IMR-90 (cell line): ENCODE data around the gene EFCAB8. TPM values are rescaled to one million over a fixed set of nuclear protein-coding genes. Genes with fewer than 3 reads are reported as not detected.

ENCODE experiments used
- ATAC-seq: fragments of 200-7000 bp; cut with Tn5 transposase; 2 replicates; pipeline ENCODE4 v1.9.1; 2020; ENCODE audit warnings: low read depth, mild to moderate bottlenecking, moderate library complexity
- BruUV-seq: library from RNA; stranded (reverse); fragments of 400-500 nt; replicated peaks from 2 replicates; lab custom pipeline; 2021; lab: Mats Ljungman, UMichigan
- CTCF ChIA-PET: fragments of 300-600 bp; formaldehyde crosslinking; extraction: SDS; loops from one replicate; lab custom pipeline; 2021; ENCODE audit warnings: antibody characterized with exemption; lab: Yijun Ruan, JAX
- POLR2A ChIA-PET: fragments of 300-600 bp; sonication (Branson Sonifier 250); formaldehyde crosslinking; loops from one replicate; lab custom pipeline; 2022; ENCODE audit warnings: antibody characterized with exemption; ENCODE audit not compliant: unreplicated experiment; lab: Charles Lee
- DNase-seq: peaks from one replicate; pipeline ENCODE4 v3.0.0; 2013
- H2AFZ ChIP-seq: replicated peaks from 2 replicates; pipeline ENCODE3; 2013; ENCODE audit warnings: low read length, mild to moderate bottlenecking; ENCODE audit not compliant: poor library complexity
- H2AK5ac ChIP-seq: 2 replicates; pipeline ENCODE4 v1.6.1; 2013; ENCODE audit warnings: low read depth, low read length, inconsistent platforms
- H2AK9ac ChIP-seq: replicated peaks from 2 replicates; pipeline ENCODE3; 2013; ENCODE audit warnings: mild to moderate bottlenecking, low read depth, low read length, moderate library complexity; ENCODE audit not compliant: poor library complexity
- H2BK120ac ChIP-seq: 2 replicates; pipeline ENCODE4 v1.6.1; 2013; ENCODE audit warnings: low read depth, low read length, inconsistent platforms
- H2BK15ac ChIP-seq: 3 replicates; pipeline ENCODE4 v1.6.1; 2013; ENCODE audit warnings: low read depth, low read length, inconsistent platforms
- H2BK20ac ChIP-seq: 2 replicates; pipeline ENCODE4 v1.6.1; 2013; ENCODE audit warnings: low read depth, mild to moderate bottlenecking, inconsistent platforms, low read length, moderate library complexity
- H2BK5ac ChIP-seq: 2 replicates; pipeline ENCODE4 v1.6.1; 2013; ENCODE audit warnings: mild to moderate bottlenecking, low read depth, low read length, inconsistent platforms; ENCODE audit not compliant: poor library complexity, severe bottlenecking
- H3K14ac ChIP-seq: replicated peaks from 2 replicates; pipeline ENCODE4 v1.6.1; 2013; ENCODE audit warnings: low read depth, low read length, inconsistent platforms
- H3K18ac ChIP-seq: 2 replicates; pipeline ENCODE4 v1.6.1; 2013; ENCODE audit warnings: low read depth, low read length, control low read depth
- H3K23ac ChIP-seq: 2 replicates; pipeline ENCODE4 v1.6.1; 2013; ENCODE audit warnings: low read depth, low read length, inconsistent platforms
- H3K27ac ChIP-seq: 2 replicates; pipeline ENCODE4 v1.5.1; 2013; ENCODE audit warnings: mild to moderate bottlenecking, control low read depth, low read length; ENCODE audit not compliant: insufficient read depth
- H3K27me3 ChIP-seq: 2 replicates; pipeline ENCODE4 v1.6.1; 2013; ENCODE audit warnings: low read length; ENCODE audit not compliant: control insufficient read depth, insufficient read depth
- H3K36me3 ChIP-seq: 2 replicates; pipeline ENCODE4 v1.6.1; 2013; ENCODE audit warnings: low read length, mixed read lengths; ENCODE audit not compliant: control insufficient read depth, insufficient read depth
- H3K4ac ChIP-seq: 2 replicates; pipeline ENCODE4 v1.6.1; 2013; ENCODE audit warnings: low read depth, low read length, inconsistent platforms
- H3K4me1 ChIP-seq: 2 replicates; pipeline ENCODE4 v1.6.1; 2013; ENCODE audit warnings: low read length, mixed read lengths; ENCODE audit not compliant: control insufficient read depth, insufficient read depth
- H3K4me2 ChIP-seq: 2 replicates; pipeline ENCODE4 v1.6.1; 2013; ENCODE audit warnings: low read depth, mild to moderate bottlenecking, control low read depth, low read length, moderate library complexity
- H3K4me3 ChIP-seq: 2 replicates; pipeline ENCODE4 v1.5.1; 2013; ENCODE audit warnings: low read depth, mild to moderate bottlenecking, control low read depth, low read length, moderate library complexity; ENCODE audit not compliant: insufficient read depth
- H3K56ac ChIP-seq: 2 replicates; pipeline ENCODE4 v1.6.1; 2013; ENCODE audit warnings: low read length, inconsistent platforms; ENCODE audit not compliant: insufficient read depth; ENCODE audit errors: extremely low read depth
- H3K79me1 ChIP-seq, 2 experiments: 2 replicates each; pipeline ENCODE4 v1.6.1; 2013; ENCODE audit warnings: low read length in 2 of 2, inconsistent platforms in 1 of 2, low read depth in 1 of 2
- H3K9ac ChIP-seq: 2 replicates; pipeline ENCODE4 v1.6.1; 2013; ENCODE audit warnings: low read depth, low read length, control low read depth
- H3K9me1 ChIP-seq: 2 replicates; pipeline ENCODE4 v1.6.1; 2013; ENCODE audit warnings: low read length, inconsistent platforms; ENCODE audit not compliant: insufficient read depth
- H3K9me3 ChIP-seq: 2 replicates; pipeline ENCODE4 v1.6.1; 2013; ENCODE audit warnings: low read length; ENCODE audit not compliant: control insufficient read depth, insufficient read depth
- H4K20me1 ChIP-seq: 2 replicates; pipeline ENCODE4 v1.6.1; 2013; ENCODE audit warnings: low read length, inconsistent platforms; ENCODE audit not compliant: insufficient read depth
- H4K5ac ChIP-seq: 2 replicates; pipeline ENCODE4 v1.6.1; 2013; ENCODE audit warnings: mild to moderate bottlenecking, low read depth, low read length, control low read depth
- H4K8ac ChIP-seq, 2 experiments: 2 replicates each; pipeline ENCODE4 v1.6.1; 2013; ENCODE audit warnings: low read depth in 2 of 2, low read length in 2 of 2, control low read depth in 1 of 2, inconsistent platforms in 1 of 2
- H4K91ac ChIP-seq: 2 replicates; pipeline ENCODE4 v1.6.1; 2013; ENCODE audit warnings: low read depth, low read length, inconsistent platforms; ENCODE audit not compliant: insufficient read depth
- BHLHE40 ChIP-seq: fragments of 150-350 bp; IDR thresholded peaks from 2 replicates; pipeline ENCODE4 v1.6.1; 2016; ENCODE audit warnings: mild to moderate bottlenecking, low read depth, low read length
- CHD1 ChIP-seq: IDR thresholded peaks from 2 replicates; pipeline ENCODE4 v1.6.1; 2012; ENCODE audit warnings: low read depth, low read length, improper control_type of control experiment
- MAFK ChIP-seq: IDR thresholded peaks from 2 replicates; pipeline ENCODE4 v1.6.1; 2012; ENCODE audit warnings: low read depth, low read length, improper control_type of control experiment
- MAZ ChIP-seq: IDR thresholded peaks from 2 replicates; pipeline ENCODE4 v1.6.1; 2012; ENCODE audit warnings: low read depth, mild to moderate bottlenecking, low read length, improper control_type of control experiment, moderate library complexity, borderline replicate concordance
- MXI1 ChIP-seq: IDR thresholded peaks from 2 replicates; pipeline ENCODE4 v1.6.1; 2012; ENCODE audit warnings: low read depth, mild to moderate bottlenecking, low read length, moderate library complexity, borderline replicate concordance
- NFE2L2 ChIP-seq: fragments of 150-350 bp; IDR thresholded peaks from 2 replicates; pipeline ENCODE4 v1.6.1; 2016; ENCODE audit warnings: low read depth, mild to moderate bottlenecking, low read length
- POLR2A ChIP-seq: IDR thresholded peaks from 2 replicates; pipeline ENCODE4 v1.6.1; 2012; ENCODE audit warnings: mild to moderate bottlenecking, low read depth, low read length
- RAD21 ChIP-seq: IDR thresholded peaks from 2 replicates; pipeline ENCODE4 v1.6.1; 2012; ENCODE audit warnings: low read length, improper control_type of control experiment
- RCOR1 ChIP-seq: IDR thresholded peaks from 2 replicates; pipeline ENCODE4 v1.6.1; 2012; ENCODE audit warnings: mild to moderate bottlenecking, low read length, improper control_type of control experiment; ENCODE audit not compliant: insufficient replicate concordance
- SMC3 ChIP-seq: fragments of 150-350 bp; IDR thresholded peaks from 2 replicates; pipeline ENCODE4 v1.6.1; 2016; ENCODE audit warnings: low read depth, mild to moderate bottlenecking, antibody characterized with exemption, low read length, moderate library complexity
- WGBS, 2 experiments: methylation state at CpG; one replicate each; pipeline versions ENCODE4 v1.1.5 to v1.1.7; 2013; ENCODE audit warnings: missing lambda C conversion rate in 2 of 2; ENCODE audit not compliant: insufficient read length in 1 of 2; ENCODE audit errors: extremely low coverage in 2 of 2; 5-methylcytosine and 5-hydroxymethylcytosine counted together
- dilution Hi-C: fragments of 300-500 bp; cut with HindIII; formaldehyde crosslinking; loops from one replicate; pipeline ENCODE4 v1.14.3; 2018; ENCODE audit warnings: low sequenced_read_pairs; ENCODE audit not compliant: unreplicated experiment
- in situ Hi-C: fragments of 300-500 bp; cut with MboI; formaldehyde crosslinking; loops from 3 replicates; pipeline ENCODE4 v1.14.3; 2019; ENCODE audit warnings: low sequenced_read_pairs, inconsistent platforms, mixed read lengths
- intact Hi-C: fragments of 100-400 bp; cut with micrococcal nuclease; formaldehyde crosslinking; loops from 2 replicates; pipeline ENCODE4 v1.10.0; 2022
- polyA plus RNA-seq, 3 experiments: library from polyadenylated mRNA; depleted of rRNA; stranded (reverse); fragments of >200 nt; gene quantifications; 2 replicates each; pipeline ENCODE4 v1.2.3, GENCODE V29; 2012; ENCODE audit warnings: low replicate concordance in 1 of 3
- total RNA-seq: library from RNA; depleted of rRNA; stranded (reverse); fragments of >200 nt; gene quantifications from 2 replicates; pipeline ENCODE4 v1.2.3, GENCODE V29; 2012
- TF ChIP-seq, protein P1 (sequence below): fragments of 150-350 bp; IDR thresholded peaks from 2 replicates; pipeline ENCODE4 v1.6.1; 2017; ENCODE audit warnings: mild to moderate bottlenecking, antibody characterized with exemption, low read length, low read depth
- TF ChIP-seq, protein P2 (sequence below): conservative IDR thresholded peaks from 2 replicates; pipeline ENCODE4 v1.5.1; 2012; ENCODE audit warnings: mild to moderate bottlenecking, low read depth, low read length, improper control_type of control experiment
- TF ChIP-seq, protein P3 (sequence below): fragments of 150-350 bp; IDR thresholded peaks from 2 replicates; pipeline ENCODE4 v1.6.1; 2016; ENCODE audit warnings: low read depth, mild to moderate bottlenecking, low read length, moderate library complexity, borderline replicate concordance

Gene EFCAB8
- total and polyA plus RNA-seq, 2 of the 4 experiments (the other 2 are of a cell fraction) = not detected

DNA sequence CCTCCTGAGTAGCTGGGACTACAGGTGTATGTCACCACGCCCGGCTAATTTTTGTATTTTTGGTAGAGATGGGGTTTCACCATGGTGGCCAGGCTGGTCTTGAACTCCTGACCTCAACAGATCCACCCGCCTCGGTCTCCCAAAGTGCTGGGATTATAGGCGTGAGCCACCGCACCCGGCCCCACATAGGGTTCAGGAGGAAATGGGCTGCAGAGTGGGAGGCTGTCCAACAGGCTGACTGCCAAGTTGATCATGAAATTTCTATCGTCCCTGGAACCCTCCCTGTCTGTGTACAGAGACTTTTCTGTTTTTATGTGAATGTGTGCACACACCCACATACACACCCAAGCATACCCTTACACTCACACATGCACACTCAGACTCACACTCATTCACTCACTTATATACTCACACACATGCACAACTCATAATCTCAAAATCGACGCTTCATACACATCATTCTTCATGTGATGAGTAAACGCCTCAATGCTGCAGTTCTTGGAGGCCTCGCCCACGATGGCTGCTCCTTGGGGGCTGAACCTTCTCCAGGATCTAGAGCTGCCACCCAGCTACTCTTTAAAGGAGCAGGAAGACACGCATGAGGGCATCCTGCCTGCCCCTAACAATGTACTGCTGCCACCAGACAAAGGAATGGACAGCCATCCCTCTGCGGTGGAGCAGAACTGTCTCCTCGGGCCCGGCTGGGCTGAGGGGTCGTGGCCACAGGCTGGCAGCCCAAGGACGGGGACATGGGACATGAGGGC, 109.9 kb downstream of the EFCAB8 start:
- Histone ChIP-seq H4K8ac (no peak overlapping the region), H2AK9ac (no peak overlapping the region), H2BK5ac (no peak overlapping the region), H3K9ac (no peak overlapping the region), H2AK5ac (no peak overlapping the region), H3K18ac (no peak overlapping the region), H2AFZ (no peak overlapping the region), H2BK120ac (no peak overlapping the region), H3K4me2 (no peak overlapping the region), H3K23ac (no peak overlapping the region), H2BK15ac (no peak overlapping the region), H3K79me1 (no peaks in the 10 kb centered on the region), H3K27ac (no peak overlapping the region), H3K9me1 (no peaks in the 10 kb centered on the region), H3K14ac (no peak overlapping the region), H3K4ac (no peak overlapping the region), H3K56ac (no peak overlapping the region), H3K9me3 (no peaks in the 10 kb centered on the region), H4K20me1 (no peaks in the 10 kb centered on the region), H3K36me3 (no peaks in the 10 kb centered on the region), H4K91ac (no peak overlapping the region), H3K4me3 (no peak overlapping the region), H2BK20ac (no peak overlapping the region), H3K4me1 (no peaks in the 10 kb centered on the region), H3K27me3 (peaks cover 14% of the 10 kb centered on the region), H4K5ac (no peak overlapping the region)
- intact Hi-C loops (no loop called here), in situ Hi-C loops (no loop called here), dilution Hi-C loops (no loop called here)
- ChIA-PET POLR2A (no interaction called here), CTCF (no interaction called here)
- DNase-seq (no peak), ATAC-seq (no peak)
- TF ChIP-seq, protein P1, sequence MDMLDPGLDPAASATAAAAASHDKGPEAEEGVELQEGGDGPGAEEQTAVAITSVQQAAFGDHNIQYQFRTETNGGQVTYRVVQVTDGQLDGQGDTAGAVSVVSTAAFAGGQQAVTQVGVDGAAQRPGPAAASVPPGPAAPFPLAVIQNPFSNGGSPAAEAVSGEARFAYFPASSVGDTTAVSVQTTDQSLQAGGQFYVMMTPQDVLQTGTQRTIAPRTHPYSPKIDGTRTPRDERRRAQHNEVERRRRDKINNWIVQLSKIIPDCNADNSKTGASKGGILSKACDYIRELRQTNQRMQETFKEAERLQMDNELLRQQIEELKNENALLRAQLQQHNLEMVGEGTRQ = no peak
- no peak for TF ChIP-seq RCOR1
- TF ChIP-seq CHD1 = no peak
- TF ChIP-seq POLR2A = no peak
- TF ChIP-seq RAD21 = no peak
- TF ChIP-seq MAZ = no peak
- TF ChIP-seq NFE2L2 = no peak
- TF ChIP-seq, protein P2, sequence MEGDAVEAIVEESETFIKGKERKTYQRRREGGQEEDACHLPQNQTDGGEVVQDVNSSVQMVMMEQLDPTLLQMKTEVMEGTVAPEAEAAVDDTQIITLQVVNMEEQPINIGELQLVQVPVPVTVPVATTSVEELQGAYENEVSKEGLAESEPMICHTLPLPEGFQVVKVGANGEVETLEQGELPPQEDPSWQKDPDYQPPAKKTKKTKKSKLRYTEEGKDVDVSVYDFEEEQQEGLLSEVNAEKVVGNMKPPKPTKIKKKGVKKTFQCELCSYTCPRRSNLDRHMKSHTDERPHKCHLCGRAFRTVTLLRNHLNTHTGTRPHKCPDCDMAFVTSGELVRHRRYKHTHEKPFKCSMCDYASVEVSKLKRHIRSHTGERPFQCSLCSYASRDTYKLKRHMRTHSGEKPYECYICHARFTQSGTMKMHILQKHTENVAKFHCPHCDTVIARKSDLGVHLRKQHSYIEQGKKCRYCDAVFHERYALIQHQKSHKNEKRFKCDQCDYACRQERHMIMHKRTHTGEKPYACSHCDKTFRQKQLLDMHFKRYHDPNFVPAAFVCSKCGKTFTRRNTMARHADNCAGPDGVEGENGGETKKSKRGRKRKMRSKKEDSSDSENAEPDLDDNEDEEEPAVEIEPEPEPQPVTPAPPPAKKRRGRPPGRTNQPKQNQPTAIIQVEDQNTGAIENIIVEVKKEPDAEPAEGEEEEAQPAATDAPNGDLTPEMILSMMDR = no peak
- no peak for TF ChIP-seq MXI1
- TF ChIP-seq, protein P3, sequence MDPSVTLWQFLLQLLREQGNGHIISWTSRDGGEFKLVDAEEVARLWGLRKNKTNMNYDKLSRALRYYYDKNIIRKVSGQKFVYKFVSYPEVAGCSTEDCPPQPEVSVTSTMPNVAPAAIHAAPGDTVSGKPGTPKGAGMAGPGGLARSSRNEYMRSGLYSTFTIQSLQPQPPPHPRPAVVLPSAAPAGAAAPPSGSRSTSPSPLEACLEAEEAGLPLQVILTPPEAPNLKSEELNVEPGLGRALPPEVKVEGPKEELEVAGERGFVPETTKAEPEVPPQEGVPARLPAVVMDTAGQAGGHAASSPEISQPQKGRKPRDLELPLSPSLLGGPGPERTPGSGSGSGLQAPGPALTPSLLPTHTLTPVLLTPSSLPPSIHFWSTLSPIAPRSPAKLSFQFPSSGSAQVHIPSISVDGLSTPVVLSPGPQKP = no peak
- TF ChIP-seq SMC3 = no peak
- TF ChIP-seq BHLHE40 = no peak
- no peak for TF ChIP-seq MAFK
- BruUV-seq = no TSS peak
- WGBS, 2 experiments = 8% methylated on average over 5 of the region's 19 CpGs; no CpG with 5 or more reads in 1 of the 2 experiments
